T-helper 22 cell (primary cell): ENCODE measurements around the gene OTUD6A.
"Not testable (repeated sequence)": the region's sequence is repeated elsewhere in the genome, so short reads cannot be mapped to it uniquely, and the experiment has no call there.

Source experiments
- DNase-seq: peaks from one replicate; pipeline ENCODE4 v3.0.0-alpha.2; 2020; ENCODE audit warnings: low read depth

The OTUD6A gene

GRCh38 chrX:70049406-70049805 is 12.9 kb upstream of the OTUD6A start:
- DNase-seq: no peak

DNA sequence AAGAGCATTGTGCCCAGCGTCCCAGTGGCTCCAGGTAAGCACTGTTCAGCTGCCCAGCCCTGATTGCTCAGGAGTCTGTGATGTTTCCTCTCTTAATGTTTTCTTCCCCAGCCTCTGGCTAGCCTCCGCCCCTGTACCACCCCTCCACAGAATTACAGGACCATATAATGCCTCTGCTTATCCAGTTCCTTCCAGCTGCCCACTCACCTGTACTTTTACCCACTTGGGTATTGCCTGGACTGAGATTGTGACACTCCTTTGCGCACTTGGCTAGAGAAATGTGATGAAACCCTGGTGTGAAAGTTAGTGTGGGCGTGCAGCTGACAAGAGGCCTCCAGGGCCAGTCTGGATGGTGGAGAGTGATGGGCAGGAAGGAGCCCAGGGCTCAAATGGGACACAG is 12.3 kb upstream of the OTUD6A start, which contains the start of gene AWAT2:
AWAT2 (minus strand) TSS at position 14 of the 400 bp plus-strand sequence; CDS start at position 8, 6 bp downstream.
- DNase-seq: no peak

GRCh38 chrX:70052895-70053615 is 9.2 kb upstream of the OTUD6A start:
- no peak for DNase-seq

DNA sequence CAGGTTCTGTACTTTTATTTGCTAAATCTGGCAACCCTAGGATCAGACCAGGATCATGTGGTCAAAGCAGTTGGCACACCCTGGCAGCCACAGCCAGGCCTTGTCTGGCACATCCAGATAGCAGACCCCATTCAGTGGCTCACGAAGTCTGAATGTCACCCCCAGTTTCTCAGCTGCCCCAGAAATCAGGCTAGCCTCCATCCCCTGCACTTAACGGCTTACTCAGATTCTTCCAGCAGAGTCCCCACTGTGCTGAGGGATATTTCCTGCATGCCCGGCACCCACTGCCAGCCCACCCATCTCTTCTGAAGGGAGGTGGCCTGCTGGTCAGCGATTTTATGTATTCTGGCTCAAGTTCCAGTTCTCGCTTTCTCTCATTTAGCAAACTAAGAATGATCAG is 7.9 kb upstream of the OTUD6A start:
- DNase-seq: no peak

- no peak for DNase-seq
Observed at GRCh38 chrX:70062961-70063550, 799 bp downstream of the OTUD6A start.

- DNase-seq: no peak
Observed at GRCh38 chrX:70066646-70067045, 4.4 kb downstream of the OTUD6A start.

GRCh38 chrX:70079297-70079696 is 17.0 kb downstream of the OTUD6A start:
- no peak for DNase-seq

DNA sequence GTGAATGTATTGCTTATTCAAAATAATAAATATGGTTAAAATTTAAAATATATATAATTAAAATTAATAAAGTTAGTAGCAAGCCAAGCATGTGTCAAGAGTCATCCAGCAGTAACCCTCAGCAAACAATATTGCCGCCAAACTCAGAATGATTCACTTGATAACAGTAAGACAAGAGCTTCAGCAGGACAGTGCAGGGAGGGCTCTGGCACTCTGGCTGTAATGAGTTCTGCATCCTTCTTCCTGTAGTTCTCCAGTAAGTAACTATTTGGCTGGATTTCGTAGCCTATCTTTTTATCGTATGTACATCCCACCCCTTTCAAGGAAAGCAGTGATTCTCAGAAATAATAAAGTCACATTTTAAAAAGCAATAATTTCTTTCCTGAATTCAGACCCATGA is 17.6 kb downstream of the OTUD6A start:
- DNase-seq: no peak

GRCh38 chrX:70082723-70083122 is 20.5 kb downstream of the OTUD6A start:
- no peak for DNase-seq

DNA sequence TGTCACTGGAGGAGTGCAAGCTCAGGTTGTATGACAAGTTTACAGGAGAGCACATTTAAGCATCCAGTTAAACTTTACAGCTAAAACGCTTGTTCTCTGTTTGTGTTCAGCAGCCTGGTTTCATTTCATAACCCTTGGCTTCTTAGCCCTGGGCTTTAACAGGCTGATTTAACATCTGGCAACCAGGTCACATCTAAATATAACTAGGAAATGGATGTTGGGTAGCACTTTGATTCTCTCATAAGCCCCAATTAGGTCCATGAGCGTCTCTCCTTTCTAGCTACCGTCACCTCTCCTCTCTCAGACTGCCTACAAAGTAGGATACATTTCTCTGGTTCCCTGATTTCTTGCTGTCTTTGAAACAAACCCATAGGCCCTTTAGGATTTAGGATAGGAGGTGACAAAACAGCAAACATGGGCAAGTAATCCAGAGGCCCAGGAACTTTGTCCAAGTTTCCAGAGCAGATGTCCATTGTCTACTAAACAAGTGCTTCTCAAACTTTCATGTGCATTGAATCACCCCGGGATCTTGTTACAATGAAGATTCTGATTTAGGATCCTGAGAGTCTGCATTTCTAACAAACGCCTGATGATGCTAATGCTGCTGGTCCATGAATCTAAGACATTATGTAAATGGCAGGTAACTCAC is 22.5 kb downstream of the OTUD6A start:
- no peak for DNase-seq

DNA sequence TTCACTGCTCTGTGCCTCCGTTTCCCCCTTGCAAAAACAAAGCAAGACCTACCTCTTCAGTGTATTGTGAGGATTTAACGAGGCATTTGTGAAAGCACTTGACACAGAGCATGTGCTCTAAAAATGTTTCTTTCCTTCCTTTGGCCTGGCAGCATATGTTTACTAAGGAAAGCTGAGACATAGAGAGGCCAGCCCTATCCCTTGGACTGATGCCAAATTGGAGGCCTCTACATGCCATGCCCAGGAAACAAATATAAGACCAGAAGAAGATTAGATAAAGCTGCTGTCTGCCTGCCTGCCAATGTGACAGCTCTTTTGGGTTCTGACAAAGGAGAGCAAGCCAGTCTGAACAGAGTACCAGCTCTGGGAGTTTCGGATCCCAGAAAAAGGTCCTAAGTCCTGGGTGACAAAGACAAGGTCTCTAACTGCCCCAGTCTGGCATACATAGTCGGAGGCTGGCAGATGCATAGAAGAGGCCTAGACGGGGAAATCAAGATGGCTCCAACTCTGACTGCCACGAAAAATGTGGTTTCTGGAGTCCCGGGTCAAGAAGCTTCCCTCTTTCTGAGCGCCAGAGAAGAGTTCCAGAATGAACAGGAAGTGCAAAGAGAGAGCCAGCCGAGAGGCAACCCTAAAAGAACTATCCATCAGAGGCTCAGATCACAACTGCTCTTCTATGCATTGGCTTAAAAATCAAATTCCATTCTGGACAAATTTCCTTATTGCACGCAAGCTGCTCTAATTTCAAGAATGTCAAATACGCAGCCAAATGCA is 25.8 kb downstream of the OTUD6A start:
- DNase-seq: no peak

- no peak for DNase-seq
Observed at GRCh38 chrX:70088751-70089150, 26.5 kb downstream of the OTUD6A start.

DNA sequence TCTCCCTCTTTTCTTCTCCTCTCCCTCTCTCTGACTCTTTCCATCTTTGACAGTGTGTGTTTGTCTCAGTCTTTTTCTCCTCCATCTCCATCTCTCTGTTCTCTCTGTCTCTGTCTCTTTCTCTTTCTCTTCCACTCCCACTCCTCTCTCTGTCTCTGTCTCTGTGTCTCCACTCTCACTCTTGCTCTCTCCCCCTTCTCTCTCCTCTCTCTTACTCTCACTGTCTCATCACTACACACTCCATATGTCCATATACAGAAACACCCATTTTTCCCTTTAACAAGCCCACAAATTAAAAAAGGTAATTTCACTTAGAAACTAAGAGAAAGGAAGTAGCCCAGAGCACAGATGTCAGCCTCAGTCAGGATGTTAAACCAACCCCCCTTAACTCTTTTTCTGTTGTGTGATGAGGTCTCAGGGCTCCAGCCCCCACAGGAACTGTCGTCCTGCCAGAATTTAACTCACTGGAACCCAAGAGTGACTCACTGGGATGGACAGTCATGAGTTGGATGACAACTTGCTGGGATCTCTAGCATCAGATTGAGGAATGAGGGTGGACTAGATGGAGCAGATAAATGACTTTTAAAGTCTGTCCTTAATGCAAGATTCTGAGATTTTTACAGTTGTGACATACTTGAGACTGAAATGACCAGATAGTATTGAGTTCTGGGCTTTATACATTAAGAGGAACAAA is 27.5 kb downstream of the OTUD6A start:
- no peak for DNase-seq

DNA sequence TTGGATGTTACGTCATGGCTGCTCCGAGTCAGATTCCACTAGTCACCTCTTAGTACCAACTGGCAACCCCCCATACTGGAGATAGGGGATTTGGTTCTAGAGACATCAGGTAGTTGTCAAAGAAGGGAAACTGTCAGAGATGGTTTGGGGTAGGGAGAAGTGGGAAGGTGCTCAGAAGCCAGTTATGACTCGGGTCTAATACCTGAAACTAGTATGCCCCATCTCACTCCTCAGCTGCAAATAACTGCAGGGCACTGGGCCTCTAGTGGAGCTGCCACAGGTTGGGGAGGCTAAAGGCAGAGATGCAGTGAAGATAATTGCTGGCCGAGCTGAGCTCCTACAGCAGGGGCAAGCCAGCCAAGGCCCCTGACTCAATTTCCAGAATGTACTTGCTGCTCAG is 30.0 kb downstream of the OTUD6A start:
- DNase-seq: no peak

DNA sequence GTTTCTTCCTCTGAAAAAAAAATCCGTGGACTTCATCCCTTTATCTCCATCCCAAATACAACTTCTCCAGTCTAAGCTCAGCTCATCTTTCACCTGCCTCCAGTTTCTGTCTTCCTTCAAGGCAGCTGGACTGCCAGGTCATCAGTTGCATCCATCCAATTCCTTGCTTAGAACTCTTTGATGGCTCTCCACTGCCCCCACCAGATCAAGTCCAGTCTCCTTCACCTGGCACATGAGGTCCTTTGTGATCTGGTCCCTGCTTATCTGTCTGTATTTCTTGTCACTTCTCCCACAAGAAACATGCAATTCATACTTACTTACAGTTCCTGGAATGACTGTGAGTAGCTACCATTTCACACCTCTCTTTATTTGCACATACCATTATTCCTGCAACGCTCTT is 33.8 kb downstream of the OTUD6A start:
- no peak for DNase-seq

DNA sequence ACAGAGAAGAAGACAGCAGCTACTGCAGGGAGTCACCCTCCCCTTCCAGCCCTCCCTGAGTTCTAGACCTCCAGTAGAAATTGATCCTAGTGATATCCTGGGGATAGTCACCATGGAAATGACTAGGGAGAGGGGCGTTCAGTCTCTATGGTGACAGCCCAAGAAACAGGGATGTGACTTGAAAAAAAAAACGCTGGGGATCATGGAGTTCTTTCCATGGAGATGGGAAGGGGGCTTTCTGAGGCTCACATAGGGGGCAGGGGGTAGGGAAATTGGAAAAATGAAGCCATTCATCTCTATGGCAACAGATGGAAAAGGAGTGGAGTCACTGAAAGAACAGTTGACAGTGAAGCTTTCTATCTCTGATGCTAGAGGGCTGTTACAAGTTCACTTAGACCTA is 43.0 kb downstream of the OTUD6A start:
- DNase-seq: no peak

DNA sequence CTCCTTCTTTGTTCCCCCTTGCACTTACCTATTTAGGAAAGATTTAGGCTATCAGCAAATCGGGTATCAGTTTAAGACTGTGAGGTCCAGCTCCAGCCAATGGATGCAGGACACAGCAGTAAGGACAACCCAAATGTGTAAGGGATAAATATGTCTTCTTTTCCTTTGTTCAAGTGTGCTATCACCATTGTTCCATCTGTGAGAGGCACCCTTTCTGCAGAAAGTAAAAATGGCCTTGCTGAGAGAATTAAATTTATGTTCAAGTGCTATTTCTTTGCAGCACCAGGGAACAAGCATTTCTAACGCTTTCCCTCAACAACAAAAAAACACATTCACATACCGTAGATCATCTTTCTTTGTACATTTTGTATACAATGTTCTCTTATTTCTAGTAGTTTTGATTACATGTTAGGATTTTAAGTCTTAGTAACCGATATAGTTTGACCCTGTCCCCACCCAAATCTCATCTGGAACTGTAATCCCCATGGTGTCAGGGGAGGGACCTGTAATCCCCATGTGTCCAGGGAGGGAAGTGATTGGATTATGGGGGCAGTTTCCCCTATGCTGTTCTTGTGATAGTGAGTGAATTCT is 49.3 kb downstream of the OTUD6A start:
- not testable (repeated sequence) for DNase-seq
